H7 (cell line): ENCODE measurements around the gene EIF3I. TPM values are rescaled to one million over a fixed set of nuclear protein-coding genes. Genes with fewer than 3 reads are reported as not detected.

Experiments used
- total RNA-seq: library from RNA; depleted of rRNA; stranded (reverse); fragments of >200 nt; shearing (Covaris generic); gene quantifications from 2 replicates; pipeline ENCODE4 v1.2.3, GENCODE V29; 2014; rRNA removed

Gene EIF3I
- total RNA-seq, 1 experiment from 2014 or later: 547 TPM

Other genes starting within 250 kb of the EIF3I start
- 84.7 and 108 TPM in 2 replicates for gene KHDRBS1, start 208.5 kb upstream of the EIF3I start, total RNA-seq
- gene TMEM39B, start 149.5 kb upstream of the EIF3I start, total RNA-seq: 11.1 and 14.3 TPM in 2 replicates
- 101 and 111 TPM in 2 replicates for gene KPNA6, start 114.4 kb upstream of the EIF3I start, total RNA-seq
- gene TXLNA, start 42.7 kb upstream of the EIF3I start, total RNA-seq: 70.2 and 77.3 TPM in 2 replicates
- gene CCDC28B, start 21.8 kb upstream of the EIF3I start, total RNA-seq: 56.0 and 57.8 TPM in 2 replicates
- gene IQCC, start 16.7 kb upstream of the EIF3I start, total RNA-seq: 8.3 and 8.7 TPM in 2 replicates
- not detected in 2 replicates for gene DCDC2B, start 13.3 kb upstream of the EIF3I start, total RNA-seq
- 11.8 and 16.3 TPM in 2 replicates for gene TMEM234, start 54 bp upstream of the EIF3I start, total RNA-seq
- gene FAM167B, start 24.8 kb downstream of the EIF3I start, total RNA-seq: 3.1 and 4.1 TPM in 2 replicates
- 70.5 and 75.8 TPM in 2 replicates for gene LCK, start 28.9 kb downstream of the EIF3I start, total RNA-seq
- 133 and 151 TPM in 2 replicates for gene HDAC1, start 69.7 kb downstream of the EIF3I start, total RNA-seq
- 478 and 603 TPM in 2 replicates for gene MARCKSL1, start 113.8 kb downstream of the EIF3I start, total RNA-seq
- gene FAM229A, start 140.1 kb downstream of the EIF3I start, total RNA-seq: 4.0 and 8.2 TPM in 2 replicates
- 1.2 and 3.7 TPM in 2 replicates for gene TSSK3, start 140.1 kb downstream of the EIF3I start, total RNA-seq
- gene BSDC1, start 172.0 kb downstream of the EIF3I start, total RNA-seq: 91.5 and 97.8 TPM in 2 replicates
- gene ZBTB8B, start 242.7 kb downstream of the EIF3I start, total RNA-seq: 1.4 and 2.4 TPM in 2 replicates